PC-9 (cell line): Measurements from ENCODE around the gene CDC7.

Experiments
- CTCF ChIP-seq: fragments of 200-600 bp; sonication (generic); conservative IDR thresholded peaks from 2 replicates; pipeline ENCODE4 v1.6.1; 2017; ENCODE audit warnings: mixed run types, antibody characterized with exemption, mild to moderate bottlenecking, moderate library complexity
- EZH2 ChIP-seq: fragments of 200-600 bp; sonication (generic); IDR thresholded peaks from 2 replicates; pipeline ENCODE4 v1.8.0; 2017; ENCODE audit warnings: antibody characterized with exemption, low read depth

GRCh38 chr1:91533361-91534024, 32.8 kb downstream of the CDC7 start:
- TF ChIP-seq CTCF = no peak
- TF ChIP-seq EZH2 = no peak
